Central memory CD8-positive, alpha-beta T cell (primary cell): ENCODE measurements around the gene TJP2.

ENCODE experiments used
- ATAC-seq: fragments of 150-1000 bp; cut with Tn5 transposase; replicated peaks from 2 replicates; pipeline ENCODE4 v1.10.0; 2022; ENCODE audit warnings: mild to moderate bottlenecking, moderate FRiP score, moderate number of reproducible peaks; ENCODE audit not compliant: poor library complexity, severe bottlenecking; ENCODE audit errors: extremely low read depth
- DNase-seq, 2 donors: peaks; one replicate each; pipeline ENCODE4 v3.0.0; 2021; ENCODE audit warnings: low spot score in 2 of 2
- H3K27ac Mint-ChIP-seq: one replicate; pipeline ENCODE4 v1.8.0; 2022; ENCODE audit warnings: low read depth, mild to moderate bottlenecking, moderate library complexity, mixed read lengths
- H3K27me3 Mint-ChIP-seq: one replicate; pipeline ENCODE4 v1.8.0; 2022; ENCODE audit warnings: mixed read lengths
- H3K36me3 Mint-ChIP-seq: one replicate; pipeline ENCODE4 v1.8.0; 2022; ENCODE audit warnings: mild to moderate bottlenecking, moderate library complexity, mixed read lengths; ENCODE audit not compliant: insufficient read depth
- H3K4me1 Mint-ChIP-seq: one replicate; pipeline ENCODE4 v1.8.0; 2022; ENCODE audit warnings: mixed read lengths
- H3K4me3 Mint-ChIP-seq: one replicate; pipeline ENCODE4 v1.8.0; 2022; ENCODE audit warnings: mild to moderate bottlenecking, moderate library complexity, mixed read lengths
- H3K9me3 Mint-ChIP-seq: one replicate; pipeline ENCODE4 v1.8.0; 2022; ENCODE audit warnings: mixed read lengths

The TJP2 gene

DNA sequence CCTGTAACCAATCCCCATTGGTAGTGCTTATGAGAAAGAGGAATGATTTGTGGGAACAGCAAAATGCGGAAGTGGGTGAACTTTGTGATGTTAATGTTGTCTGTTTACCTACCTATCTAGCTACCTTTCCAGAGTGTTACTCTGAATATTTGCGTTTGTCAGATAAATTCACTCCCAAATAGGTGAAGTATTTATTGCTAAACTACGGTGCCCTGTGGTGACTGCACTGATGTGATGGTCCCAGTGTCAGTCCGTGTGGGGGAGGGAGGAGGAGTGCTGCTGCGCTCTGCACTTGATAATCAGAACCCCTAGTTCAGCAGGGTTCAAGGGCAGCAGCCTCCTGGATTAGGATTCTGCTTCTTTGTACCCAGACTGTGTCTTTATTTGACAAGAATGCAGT lies 55.3 kb downstream of the TJP2 start:
- DNase-seq (no peak), ATAC-seq (no peak)
- Mint-ChIP-seq H3K27me3 (no peaks in the 10 kb centered on the region), H3K27ac (no peak overlapping the region), H3K36me3 (no peaks in the 10 kb centered on the region), H3K4me1 (no peaks in the 10 kb centered on the region), H3K9me3 (no peaks in the 10 kb centered on the region), H3K4me3 (no peak overlapping the region)

DNA sequence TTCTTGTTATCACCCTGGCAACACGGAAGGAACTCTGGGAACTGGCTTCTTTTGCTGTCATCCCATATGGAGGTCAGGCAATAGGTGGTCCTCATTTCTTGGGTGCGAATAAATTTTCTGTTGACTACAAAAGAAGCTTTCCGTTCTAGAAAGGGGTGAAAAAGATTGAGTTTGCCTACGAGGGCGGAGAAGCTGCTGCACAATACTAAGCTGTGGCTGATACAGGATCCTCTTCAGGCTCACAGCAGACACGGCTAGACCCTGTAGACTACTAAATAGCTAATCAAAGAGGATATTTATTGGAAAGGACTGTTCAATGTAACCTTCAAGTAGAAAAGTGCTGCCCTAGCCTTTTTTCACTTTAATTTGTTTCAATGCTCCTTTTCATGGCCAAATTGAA lies 58.1 kb downstream of the TJP2 start:
- ATAC-seq, result no peak
- Mint-ChIP-seq H3K4me3 (no peak overlapping the region), H3K36me3 (peaks cover 2% of the 10 kb centered on the region), H3K9me3 (no peaks in the 10 kb centered on the region), H3K27me3 (no peaks in the 10 kb centered on the region), H3K27ac (no peak overlapping the region), H3K4me1 (no peaks in the 10 kb centered on the region)
- no peak for DNase-seq

DNA sequence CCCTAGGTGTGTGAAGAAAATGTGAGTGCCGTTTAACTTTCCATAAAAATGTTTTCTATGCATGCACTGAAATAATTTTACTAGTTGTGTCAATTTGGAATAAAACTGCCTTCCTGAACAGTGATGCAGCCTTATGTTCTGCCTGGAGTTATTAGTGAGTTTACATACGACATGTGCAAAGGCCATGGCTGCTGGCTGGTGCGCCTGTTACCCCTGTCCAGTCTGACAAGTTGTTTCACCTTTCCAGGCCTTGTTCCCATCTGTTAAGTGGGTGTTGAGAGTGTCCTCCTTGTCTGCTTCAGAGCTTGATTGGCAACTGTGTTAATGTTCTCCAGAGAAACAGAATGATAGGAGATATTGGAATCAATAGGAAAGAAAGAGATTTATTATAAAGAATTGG lies 60.6 kb downstream of the TJP2 start:
- no peaks in the 10 kb centered on the region for H3K9me3 Mint-ChIP-seq
- peaks cover 2% of the 10 kb centered on the region for H3K36me3 Mint-ChIP-seq
- H3K27me3 Mint-ChIP-seq, result no peaks in the 10 kb centered on the region
- no peak overlapping the region for H3K4me3 Mint-ChIP-seq
- H3K27ac Mint-ChIP-seq, result no peak overlapping the region
- no peaks in the 10 kb centered on the region for H3K4me1 Mint-ChIP-seq
- DNase-seq (no peak), ATAC-seq (no peak)

DNA sequence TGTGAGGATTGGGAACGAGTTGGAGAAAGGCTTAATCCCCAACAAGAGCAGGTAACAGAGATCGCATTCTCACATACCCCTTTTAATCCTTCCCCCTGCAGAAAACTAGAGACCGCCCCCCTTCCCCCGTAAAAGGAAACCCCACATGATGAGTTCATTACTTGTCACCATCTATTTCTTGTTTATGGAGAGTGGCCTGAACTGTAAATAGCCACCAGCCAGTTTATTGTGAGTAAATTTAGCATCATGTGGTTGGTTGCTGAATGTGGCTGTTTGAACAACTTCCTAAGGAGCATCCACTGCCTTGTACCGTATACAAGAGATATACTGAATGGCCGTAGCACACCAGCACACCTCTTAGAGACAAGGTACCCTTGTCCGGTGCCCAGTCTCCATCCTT lies 62.1 kb downstream of the TJP2 start:
- Mint-ChIP-seq H3K36me3 (peaks cover 2% of the 10 kb centered on the region), H3K4me1 (no peaks in the 10 kb centered on the region), H3K9me3 (no peaks in the 10 kb centered on the region), H3K27ac (no peak overlapping the region), H3K4me3 (no peak overlapping the region), H3K27me3 (no peaks in the 10 kb centered on the region)
- DNase-seq, result no peak
- no peak for ATAC-seq

DNA sequence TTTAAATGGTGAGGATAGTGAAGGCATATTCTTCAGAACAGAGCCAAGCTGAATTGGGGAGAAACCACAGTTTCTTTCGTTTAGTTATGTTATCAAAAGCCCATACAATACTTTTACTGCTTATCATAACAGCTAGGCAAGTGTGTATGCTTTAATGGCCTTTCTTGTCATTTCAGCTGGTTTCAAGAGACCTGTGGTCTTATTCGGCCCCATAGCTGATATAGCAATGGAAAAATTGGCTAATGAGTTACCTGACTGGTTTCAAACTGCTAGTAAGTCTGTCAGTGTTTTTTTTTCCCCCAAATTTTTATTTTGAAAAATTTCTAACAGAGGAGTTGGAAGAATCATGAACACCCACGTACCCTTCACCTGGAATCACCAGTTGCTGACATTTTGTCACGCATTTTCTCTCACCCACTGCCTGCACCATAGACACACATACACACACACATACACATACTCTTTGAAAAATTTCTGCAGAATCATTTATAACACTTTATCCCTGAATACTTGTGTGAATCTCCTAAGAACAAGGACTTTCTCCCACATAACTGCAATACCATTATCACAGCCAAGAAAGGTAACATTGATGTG lies 63.7 kb downstream of the TJP2 start:
- peaks cover 2% of the 10 kb centered on the region for H3K36me3 Mint-ChIP-seq
- H3K4me3 Mint-ChIP-seq, result no peak overlapping the region
- DNase-seq (no peak), ATAC-seq (no peak)
- no peak overlapping the region for H3K27ac Mint-ChIP-seq
- H3K27me3 Mint-ChIP-seq, result no peaks in the 10 kb centered on the region
- H3K9me3 Mint-ChIP-seq, result no peaks in the 10 kb centered on the region
- no peaks in the 10 kb centered on the region for H3K4me1 Mint-ChIP-seq

DNA sequence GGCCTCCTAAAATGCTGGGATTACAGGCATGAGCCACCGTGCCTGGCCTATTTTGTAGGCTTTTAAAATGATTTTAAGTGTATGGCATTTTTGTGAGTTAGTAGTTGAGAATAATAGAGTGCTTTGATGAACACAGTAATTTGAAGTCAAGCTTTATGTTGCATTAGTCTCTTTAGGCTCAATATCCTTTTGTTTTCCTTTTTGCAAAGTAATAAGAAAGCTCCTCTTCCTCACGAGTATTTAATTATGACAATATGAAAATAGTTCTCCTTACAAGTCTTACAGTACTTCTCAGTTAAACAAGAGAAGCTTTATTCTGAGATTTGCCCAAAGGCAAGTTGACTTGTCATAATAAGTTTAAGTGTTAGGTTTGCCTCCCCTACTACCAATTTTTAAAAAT lies 69.0 kb downstream of the TJP2 start:
- H3K9me3 Mint-ChIP-seq, result no peaks in the 10 kb centered on the region
- H3K4me1 Mint-ChIP-seq, result no peaks in the 10 kb centered on the region

DNA sequence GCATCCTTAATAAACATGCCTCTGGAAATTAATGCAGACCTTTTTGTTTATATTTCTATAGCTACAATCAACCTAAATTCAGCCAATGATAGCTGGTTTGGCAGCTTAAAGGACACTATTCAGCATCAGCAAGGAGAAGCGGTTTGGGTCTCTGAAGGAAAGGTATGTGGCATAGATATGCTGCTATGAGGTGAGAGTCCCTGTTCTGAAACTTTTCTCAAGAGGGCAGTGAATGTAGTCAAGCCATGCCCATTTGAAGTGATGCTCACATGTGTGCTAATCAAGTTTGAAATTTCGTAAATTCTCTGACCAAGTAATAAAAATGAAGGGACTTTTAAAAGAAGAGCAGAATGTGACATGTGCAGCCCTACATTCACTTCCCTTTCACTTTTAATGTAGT lies 72.6 kb downstream of the TJP2 start:
- H3K27me3 Mint-ChIP-seq, result no peaks in the 10 kb centered on the region
- ATAC-seq (no peak), DNase-seq (no peak)
- H3K4me1 Mint-ChIP-seq, result no peaks in the 10 kb centered on the region
- H3K9me3 Mint-ChIP-seq, result no peaks in the 10 kb centered on the region
- no peak overlapping the region for H3K27ac Mint-ChIP-seq
- no peak overlapping the region for H3K4me3 Mint-ChIP-seq
- peaks cover 1% of the 10 kb centered on the region for H3K36me3 Mint-ChIP-seq

More for the DNA sequence above, 69.0 kb downstream of the TJP2 start:
- no peak for DNase-seq
- no peak overlapping the region for H3K27ac Mint-ChIP-seq
- no peak for ATAC-seq
- H3K27me3 Mint-ChIP-seq, result no peaks in the 10 kb centered on the region
- no peaks in the 10 kb centered on the region for H3K36me3 Mint-ChIP-seq
- no peak overlapping the region for H3K4me3 Mint-ChIP-seq

DNA sequence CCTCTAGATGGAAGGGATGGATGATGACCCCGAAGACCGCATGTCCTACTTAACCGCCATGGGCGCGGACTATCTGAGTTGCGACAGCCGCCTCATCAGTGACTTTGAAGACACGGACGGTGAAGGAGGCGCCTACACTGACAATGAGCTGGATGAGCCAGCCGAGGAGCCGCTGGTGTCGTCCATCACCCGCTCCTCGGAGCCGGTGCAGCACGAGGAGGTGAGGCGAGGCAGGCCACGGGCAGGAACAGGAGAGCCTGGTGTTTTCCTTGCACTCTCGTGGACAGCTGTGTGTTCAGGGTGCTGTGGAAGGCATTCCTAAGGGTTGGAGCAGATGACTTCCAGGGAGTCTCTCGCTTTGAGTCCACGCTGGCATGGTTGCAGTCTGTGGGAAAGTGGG lies 73.9 kb downstream of the TJP2 start:
- H3K4me1 Mint-ChIP-seq, result no peaks in the 10 kb centered on the region
- DNase-seq, result no peak
- no peaks in the 10 kb centered on the region for H3K9me3 Mint-ChIP-seq
- no peak overlapping the region for H3K27ac Mint-ChIP-seq
- ATAC-seq, result no peak
- no peak overlapping the region for H3K4me3 Mint-ChIP-seq
- H3K36me3 Mint-ChIP-seq, result peaks cover 1% of the 10 kb centered on the region
- no peaks in the 10 kb centered on the region for H3K27me3 Mint-ChIP-seq

DNA sequence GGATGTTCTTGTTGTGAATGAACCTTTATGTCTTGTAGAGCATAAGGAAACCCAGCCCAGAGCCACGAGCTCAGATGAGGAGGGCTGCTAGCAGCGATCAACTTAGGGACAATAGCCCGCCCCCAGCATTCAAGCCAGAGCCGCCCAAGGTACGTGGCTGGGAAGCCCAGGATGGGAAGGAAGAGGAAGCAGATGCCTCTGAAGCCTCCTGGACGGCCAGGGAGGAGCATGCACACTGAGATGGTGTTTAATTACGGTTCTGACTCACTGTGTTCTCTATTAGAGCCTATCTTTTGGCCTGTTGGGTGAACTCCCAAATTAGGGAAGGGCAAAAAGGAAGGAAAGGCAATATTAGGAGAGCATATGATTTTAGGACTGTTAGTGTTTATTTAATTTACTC lies 75.3 kb downstream of the TJP2 start:
- Mint-ChIP-seq H3K27ac (no peak overlapping the region), H3K4me1 (no peaks in the 10 kb centered on the region), H3K4me3 (no peak overlapping the region), H3K27me3 (no peaks in the 10 kb centered on the region), H3K36me3 (peaks cover 3% of the 10 kb centered on the region), H3K9me3 (no peaks in the 10 kb centered on the region)
- DNase-seq (no peak), ATAC-seq (no peak)

DNA sequence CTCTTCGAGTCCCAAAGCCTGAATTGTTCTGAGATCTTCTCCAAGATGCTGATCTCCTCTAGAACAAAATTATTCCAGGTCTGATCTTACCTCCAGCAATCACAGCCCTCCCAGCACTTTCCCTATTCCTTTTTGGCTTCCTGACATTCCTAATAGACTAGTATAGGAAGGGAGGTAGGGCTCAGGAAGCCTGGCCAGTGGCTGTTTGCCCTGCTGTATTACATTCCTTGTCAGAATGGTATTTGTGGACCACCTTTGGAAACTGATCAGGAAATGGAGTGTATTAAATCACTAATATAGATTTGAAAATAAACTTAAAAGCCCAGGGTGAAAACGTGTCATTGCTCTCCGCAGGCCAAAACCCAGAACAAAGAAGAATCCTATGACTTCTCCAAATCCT lies 76.6 kb downstream of the TJP2 start:
- no peak overlapping the region for H3K27ac Mint-ChIP-seq
- H3K36me3 Mint-ChIP-seq, result peaks cover 3% of the 10 kb centered on the region
- no peak overlapping the region for H3K4me3 Mint-ChIP-seq
- no peaks in the 10 kb centered on the region for H3K4me1 Mint-ChIP-seq
- no peak for DNase-seq
- no peaks in the 10 kb centered on the region for H3K9me3 Mint-ChIP-seq
- no peak for ATAC-seq
- no peaks in the 10 kb centered on the region for H3K27me3 Mint-ChIP-seq

DNA sequence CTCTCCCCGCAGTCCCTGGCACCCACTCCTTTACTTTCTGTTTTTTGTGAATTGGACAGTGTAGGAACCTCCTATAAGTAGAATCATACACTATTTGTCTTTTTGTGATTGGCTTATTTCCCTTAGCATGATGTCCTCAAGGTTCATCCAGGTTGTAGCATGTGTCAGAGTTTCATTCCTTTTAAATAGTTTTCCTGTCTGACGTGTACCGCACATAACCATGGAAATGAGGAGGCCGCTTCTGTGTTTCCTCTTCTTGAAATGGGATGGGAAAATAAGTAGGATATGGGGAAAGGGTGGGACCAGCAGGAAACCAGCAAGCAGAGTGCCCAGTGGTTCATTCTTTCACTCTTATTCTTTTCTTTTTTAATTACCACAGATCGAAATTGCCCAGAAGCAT lies 78.4 kb downstream of the TJP2 start:
- ATAC-seq, result no peak
- Mint-ChIP-seq H3K9me3 (no peaks in the 10 kb centered on the region), H3K27me3 (no peaks in the 10 kb centered on the region), H3K4me3 (no peak overlapping the region), H3K4me1 (no peaks in the 10 kb centered on the region), H3K27ac (no peak overlapping the region), H3K36me3 (peaks cover 3% of the 10 kb centered on the region)
- no peak for DNase-seq

DNA sequence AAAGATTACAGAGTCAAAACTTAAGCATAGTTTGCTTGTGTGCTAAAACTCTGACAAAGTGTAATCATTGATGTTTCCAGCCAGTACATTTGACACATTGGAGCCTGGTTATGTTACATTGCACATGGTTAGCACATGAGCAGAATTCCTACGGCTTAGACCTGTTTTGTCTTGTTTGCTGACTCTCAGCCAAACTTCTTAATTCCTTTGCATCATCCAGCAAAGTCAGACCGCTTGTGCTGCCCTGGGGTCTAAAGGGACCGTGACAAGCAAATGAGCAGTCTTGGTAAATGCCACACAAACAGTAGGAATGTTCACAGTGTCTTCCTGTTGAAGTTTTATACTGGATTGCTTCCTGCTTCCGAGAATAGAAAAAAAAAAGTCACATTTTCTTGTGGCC lies 79.0 kb downstream of the TJP2 start:
- no peak for DNase-seq
- no peak overlapping the region for H3K4me3 Mint-ChIP-seq
- peaks cover 3% of the 10 kb centered on the region for H3K36me3 Mint-ChIP-seq
- H3K27me3 Mint-ChIP-seq, result no peaks in the 10 kb centered on the region
- H3K4me1 Mint-ChIP-seq, result no peaks in the 10 kb centered on the region
- no peaks in the 10 kb centered on the region for H3K9me3 Mint-ChIP-seq
- no peak for ATAC-seq
- no peak overlapping the region for H3K27ac Mint-ChIP-seq

DNA sequence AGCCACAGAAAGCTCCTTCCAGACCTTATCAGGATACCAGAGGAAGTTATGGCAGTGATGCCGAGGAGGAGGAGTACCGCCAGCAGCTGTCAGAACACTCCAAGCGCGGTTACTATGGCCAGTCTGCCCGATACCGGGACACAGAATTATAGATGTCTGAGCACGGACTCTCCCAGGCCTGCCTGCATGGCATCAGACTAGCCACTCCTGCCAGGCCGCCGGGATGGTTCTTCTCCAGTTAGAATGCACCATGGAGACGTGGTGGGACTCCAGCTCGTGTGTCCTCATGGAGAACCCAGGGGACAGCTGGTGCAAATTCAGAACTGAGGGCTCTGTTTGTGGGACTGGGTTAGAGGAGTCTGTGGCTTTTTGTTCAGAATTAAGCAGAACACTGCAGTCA lies 80.1 kb downstream of the TJP2 start:
- DNase-seq (no peak), ATAC-seq (no peak)
- Mint-ChIP-seq H3K27ac (no peak overlapping the region), H3K4me3 (no peak overlapping the region), H3K4me1 (no peaks in the 10 kb centered on the region), H3K27me3 (no peaks in the 10 kb centered on the region), H3K36me3 (peaks cover 3% of the 10 kb centered on the region), H3K9me3 (no peaks in the 10 kb centered on the region)

DNA sequence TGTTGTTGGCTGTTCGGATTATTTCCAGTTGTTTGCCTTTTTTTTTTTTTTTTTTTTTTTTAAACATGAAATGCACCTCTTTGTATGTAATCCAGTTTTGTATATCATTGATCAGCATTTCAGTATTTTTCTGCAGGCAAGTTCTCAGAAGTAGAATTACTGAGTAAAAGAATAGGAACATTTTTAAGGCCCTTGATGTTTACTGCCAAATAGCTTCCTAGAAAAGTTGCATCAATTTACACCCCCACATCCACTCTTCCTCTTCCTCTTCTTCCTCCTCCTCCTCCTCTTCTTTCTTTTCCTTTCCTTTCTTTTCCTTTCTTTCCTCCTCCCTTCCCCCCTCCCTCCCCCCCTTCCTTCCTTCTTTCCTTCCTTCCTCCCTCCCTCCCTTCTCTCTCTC lies 81.5 kb downstream of the TJP2 start:
- no peak for ATAC-seq
- Mint-ChIP-seq H3K4me1 (no peaks in the 10 kb centered on the region), H3K27me3 (no peaks in the 10 kb centered on the region), H3K4me3 (no peak overlapping the region), H3K9me3 (no peaks in the 10 kb centered on the region), H3K27ac (no peak overlapping the region), H3K36me3 (peaks cover 3% of the 10 kb centered on the region)
- no peak for DNase-seq
